GM12874 (cell line): ENCODE data around the gene EXD3.

Experiments used
- CTCF ChIP-seq: IDR thresholded peaks from 2 replicates; pipeline ENCODE4 v1.5.1; 2011; ENCODE audit warnings: low read depth, mild to moderate bottlenecking, control low read depth, low read length, moderate library complexity; ENCODE audit not compliant: insufficient read depth

EXD3 gene

GRCh38 chr9:137336735-137337134 is 86.2 kb downstream of the EXD3 start:
- no peak for TF ChIP-seq CTCF

- no peak for TF ChIP-seq CTCF
These were observed 89.8 kb downstream of the EXD3 start for GRCh38 chr9:137333016-137333671.

- no peak for TF ChIP-seq CTCF
These were observed 91.0 kb downstream of the EXD3 start for GRCh38 chr9:137331929-137332328.

- no peak for TF ChIP-seq CTCF
These were observed 92.3 kb downstream of the EXD3 start for GRCh38 chr9:137330689-137331088.

- TF ChIP-seq CTCF = no peak
These were observed 96.4 kb downstream of the EXD3 start for GRCh38 chr9:137326445-137327065.

GRCh38 chr9:137325799-137326198 is 97.2 kb downstream of the EXD3 start:
- TF ChIP-seq CTCF = no peak

- TF ChIP-seq CTCF = no peak
These were observed 97.8 kb downstream of the EXD3 start for GRCh38 chr9:137325124-137325523.
